ENCODE results near the gene TCF12.
A peak's percentile ranks its signal among the peaks of the same experiment; 100 is the strongest.

TCF12 gene

DNA sequence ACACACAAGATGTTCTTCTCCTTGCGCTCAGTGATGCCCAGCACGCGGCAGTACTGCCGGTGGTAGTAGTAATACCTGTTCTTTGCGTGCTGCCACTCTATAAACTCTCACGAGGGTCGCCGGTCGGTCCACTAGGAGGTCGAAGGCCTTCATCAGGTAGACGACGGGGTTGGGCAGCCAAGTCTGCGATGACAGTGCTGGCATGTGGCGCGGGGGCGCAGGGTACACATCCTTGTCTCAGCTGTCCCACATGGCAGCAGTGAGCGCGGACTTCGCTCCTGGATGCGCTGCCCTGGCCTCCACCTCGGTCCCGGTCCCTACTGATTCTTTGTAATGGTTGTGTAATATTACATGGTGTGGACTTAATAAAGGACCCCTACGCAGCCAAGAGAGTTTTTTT, 407.8 kb downstream of the TCF12 start:
- DNase-seq = no peak

DNA sequence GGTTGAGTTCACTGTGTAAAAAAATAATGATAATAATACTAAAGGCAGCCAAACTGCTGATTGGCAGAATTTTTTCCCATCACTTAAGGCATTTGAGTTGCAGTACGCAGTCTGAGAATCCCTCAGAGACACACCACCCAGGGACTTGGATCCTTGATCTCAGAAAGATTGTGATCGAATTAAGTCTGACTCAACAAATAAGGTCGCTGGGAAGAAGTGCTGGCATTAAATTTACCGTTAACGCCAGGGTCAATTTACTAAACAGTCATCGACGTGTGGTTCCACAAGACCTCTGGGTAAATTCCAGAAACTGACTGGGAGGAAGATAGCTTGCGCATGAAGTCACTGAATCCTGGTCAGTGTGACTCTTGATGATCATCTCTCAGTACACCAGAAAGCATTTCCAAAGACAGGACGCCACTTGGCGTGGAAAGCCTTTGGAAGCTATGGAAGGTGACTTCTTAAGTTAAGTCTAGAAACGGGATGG, 409.6 kb downstream of the TCF12 start:
- no peak for DNase-seq

DNA sequence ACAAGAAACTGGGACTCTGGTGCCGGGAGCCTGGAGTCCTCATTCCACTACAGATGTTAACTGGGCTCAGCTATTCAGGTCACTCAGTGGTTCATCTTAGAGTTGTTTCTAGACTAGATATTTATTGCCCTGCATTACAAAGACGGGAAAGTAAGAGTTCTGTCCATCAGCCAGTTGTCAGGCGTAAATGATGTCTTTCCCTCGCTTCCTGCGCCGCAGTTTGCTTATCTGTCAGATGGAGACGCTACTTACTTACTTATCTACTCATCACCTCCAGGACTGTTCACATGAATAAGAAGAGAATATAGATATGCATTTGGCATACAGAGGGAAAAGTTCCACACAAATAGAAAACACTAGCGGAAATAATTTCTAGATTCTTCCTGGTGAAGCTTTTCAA, 410.0 kb downstream of the TCF12 start:
- DNase-seq = no peak

DNA sequence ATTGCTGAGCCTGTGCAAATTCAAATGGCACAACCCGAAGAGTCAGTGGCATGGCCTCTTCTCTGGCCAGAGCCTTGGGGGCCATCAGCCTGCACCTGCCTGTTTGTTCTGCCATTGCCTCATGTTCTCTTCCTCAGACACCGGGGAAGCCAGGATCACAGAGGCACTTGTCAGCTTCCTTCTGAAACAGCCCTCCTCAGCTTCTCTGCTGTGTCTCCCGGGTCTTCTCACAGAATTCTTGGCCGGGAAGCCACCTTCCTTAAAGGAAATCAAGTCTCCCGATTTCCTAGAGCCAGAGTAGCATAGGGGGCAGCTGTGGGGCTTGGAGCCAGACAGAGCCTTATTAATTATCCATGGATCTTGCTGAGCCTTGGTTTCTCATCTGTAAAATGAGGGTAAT, 410.5 kb downstream of the TCF12 start:
- no peak for DNase-seq

DNA sequence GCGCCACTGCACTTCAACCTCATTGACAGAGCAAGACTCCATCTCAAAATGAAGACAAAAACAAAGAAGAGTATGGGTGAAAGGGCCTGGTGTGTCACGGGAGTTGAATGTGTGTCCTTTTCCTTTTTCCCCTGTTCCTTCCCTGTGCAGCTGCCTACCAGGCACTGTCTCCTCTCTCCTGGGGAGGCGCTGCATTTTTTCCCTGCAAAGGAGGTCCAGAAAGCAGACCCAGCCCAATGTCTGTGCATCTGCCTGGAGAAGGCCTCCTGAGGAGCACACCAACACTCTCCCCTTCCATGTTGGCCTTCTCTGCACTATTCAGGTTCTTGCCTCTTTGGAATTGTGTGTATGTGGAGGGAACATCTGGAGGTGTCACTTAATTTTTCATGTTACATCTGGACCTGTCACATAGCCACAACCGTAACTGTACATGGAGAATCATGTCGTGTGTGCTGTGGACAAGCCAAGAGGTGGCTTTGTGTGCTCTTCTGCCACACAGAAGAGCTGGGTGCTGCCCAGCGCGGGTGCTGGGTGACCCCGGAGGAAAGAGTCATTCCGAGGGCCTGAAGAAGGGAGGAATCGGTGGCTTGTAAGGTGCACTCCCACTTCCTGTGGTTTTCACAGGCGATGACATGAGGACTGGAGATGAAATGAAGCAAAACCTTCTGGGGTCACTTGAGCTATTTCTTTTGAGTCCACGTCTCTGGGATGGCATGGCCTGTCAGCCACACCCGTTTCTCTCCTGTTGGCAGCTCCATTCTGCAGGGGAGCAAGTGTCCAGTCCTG, 411.3 kb downstream of the TCF12 start:
- no peak for DNase-seq

DNA sequence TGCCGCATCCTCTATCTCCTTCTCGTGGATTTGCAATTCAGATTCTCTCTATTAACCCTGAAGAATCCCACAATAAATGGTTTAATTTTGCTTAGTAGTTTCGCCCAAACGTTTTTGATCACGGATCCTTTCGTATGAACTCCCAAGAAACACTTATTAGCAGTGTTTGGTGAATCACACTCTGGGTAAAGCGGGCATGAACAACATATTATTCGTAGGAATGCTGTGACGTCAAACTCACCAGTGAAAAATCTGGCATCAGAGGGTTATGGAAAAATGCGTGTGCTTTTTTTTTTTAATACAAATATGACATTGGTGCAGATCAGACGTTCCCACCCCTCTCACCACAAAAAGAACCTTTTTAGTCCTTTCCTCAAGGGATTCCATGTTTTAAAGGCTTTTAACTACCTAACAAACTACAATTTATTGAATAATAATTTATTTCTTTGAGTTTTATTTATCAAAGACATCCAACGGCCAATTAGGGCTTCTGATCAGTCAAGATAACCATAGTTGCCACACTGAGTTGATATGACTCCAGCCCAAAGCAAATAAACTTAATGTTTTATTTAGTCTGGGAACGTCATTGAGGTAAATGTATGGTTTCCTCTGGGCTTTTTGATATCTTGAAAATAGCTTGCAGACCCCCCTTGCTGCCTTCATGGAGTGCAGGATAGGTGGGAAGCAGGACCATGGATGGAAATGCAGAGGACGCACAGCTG, 412.3 kb downstream of the TCF12 start:
- DNase-seq = no peak

DNA sequence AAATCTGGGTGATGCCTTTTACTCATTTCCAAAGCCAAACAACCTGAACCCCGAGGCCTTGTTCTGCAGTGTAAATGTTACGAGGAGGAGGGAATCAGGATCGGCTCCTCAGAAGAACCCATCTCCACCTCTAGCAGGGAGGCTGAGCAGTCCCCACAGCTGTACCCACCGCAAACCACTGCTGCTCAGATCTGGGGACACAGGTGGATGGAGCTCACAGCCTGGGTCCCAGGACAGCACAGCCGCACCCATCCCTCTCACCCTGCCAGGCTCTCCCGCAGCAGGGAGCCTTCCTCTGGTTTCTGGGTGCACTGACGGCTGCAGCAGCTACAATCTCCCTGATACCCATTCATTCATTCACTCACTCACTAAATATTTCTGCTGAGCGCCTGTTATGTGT, 413.9 kb downstream of the TCF12 start:
- no peak for DNase-seq

DNA sequence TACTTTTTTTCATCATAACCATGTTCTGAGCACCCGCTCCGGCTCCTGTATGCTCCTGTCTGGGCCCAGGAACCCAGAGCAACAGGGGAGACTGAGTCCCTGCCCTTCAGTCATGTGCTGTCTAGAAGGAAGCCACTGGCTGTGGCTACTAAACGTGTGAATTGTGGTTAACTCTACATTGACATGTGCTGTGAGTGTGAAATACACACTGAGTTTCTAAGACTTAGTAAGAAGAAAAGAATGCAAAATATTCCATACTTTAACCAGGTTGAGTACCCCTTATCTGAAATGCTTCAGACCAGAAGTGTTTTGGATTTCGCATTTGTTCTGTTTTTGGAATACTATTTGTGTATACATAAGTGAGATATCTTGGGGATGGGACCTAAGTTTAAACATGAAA, 415.0 kb downstream of the TCF12 start:
- no peak for DNase-seq

DNA sequence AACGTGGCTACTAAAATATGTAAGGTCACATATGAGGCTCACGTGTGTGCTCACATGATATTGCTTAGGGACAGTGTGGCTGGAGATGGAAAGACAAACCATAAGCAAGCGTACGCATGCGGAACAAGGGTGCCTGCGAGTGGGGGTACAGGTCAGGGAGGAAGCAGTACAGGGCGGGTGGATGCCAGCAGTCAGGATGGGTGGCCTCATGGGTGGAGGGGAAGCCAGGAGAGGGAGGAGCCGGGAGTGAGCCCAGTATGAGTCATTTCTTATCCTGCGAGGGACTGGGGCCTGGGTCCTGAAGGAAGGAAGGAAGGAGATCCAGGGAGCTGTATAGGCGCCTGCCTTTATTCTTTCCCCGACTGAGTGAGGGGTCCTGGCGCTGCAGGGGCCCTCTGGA, 415.8 kb downstream of the TCF12 start:
- DNase-seq = no peak

DNA sequence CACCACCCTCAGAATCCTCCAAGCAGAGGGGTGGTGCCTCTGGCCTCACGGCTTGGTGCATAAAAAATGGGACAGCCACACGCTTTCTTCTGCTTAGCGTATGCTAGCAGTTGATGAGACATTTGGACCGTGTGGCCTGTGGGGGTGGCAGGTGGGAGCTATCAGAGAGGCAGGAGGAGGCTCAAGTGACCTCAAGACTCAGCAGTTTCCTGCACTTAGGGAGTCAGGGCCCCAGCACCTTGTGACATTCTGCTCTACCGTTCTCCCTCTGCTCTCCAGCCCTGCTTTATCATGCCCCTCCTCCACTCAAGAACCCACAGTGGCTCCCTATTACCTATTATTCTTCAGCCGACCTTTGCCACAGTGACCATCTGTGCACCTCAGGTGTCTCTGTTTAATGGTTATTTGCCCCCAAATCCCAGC, 416.9 kb downstream of the TCF12 start:
- peak; percentile 90 for DNase-seq

DNA sequence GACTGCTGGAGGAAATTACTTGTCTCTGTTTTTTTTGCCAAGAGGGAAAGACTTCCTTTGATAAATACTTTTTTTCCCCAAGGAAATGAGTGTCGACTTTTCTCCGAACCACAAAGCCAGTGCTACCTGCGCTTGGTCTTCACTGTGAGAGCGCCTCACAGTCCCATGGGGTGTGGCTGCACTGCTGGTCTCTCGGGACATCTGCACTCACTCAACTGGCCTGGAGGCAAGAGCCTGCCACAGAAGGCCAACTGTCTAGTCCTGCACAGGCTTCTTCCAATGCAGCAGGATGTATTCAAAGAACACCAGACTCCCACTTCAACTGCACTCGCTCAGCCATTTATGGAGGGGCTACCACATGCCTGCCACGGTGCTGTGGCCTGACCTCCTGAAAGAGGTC, 417.3 kb downstream of the TCF12 start:
- DNase-seq = peak; percentile 90

DNA sequence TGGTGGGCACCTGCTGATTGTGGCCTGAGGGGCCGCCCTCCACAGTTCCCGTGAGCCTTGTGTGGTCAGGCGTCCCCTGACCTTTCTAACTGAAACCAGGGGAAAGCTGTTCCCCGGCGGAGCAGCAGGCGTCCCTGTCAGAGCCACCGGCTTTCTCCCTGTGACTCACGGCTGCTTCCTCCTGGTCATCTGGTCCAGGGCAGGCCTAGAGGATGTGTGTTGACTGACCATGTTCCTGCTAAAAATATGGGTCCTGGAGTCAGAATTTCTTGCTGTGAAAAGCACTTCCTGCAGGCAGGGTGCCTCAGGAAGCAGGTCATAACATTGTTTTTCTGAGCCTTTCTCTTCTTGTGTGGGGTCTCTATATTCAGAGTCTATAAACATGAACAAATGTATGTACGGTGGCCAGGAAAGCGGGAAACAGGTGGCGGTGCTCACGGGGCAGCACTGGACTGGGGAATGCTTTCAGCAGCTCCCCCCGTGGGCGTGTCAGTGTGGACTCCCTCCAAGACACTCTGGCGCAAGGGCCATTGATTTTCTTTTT, 419.5 kb downstream of the TCF12 start:
- peak; percentile 27 for DNase-seq

DNA sequence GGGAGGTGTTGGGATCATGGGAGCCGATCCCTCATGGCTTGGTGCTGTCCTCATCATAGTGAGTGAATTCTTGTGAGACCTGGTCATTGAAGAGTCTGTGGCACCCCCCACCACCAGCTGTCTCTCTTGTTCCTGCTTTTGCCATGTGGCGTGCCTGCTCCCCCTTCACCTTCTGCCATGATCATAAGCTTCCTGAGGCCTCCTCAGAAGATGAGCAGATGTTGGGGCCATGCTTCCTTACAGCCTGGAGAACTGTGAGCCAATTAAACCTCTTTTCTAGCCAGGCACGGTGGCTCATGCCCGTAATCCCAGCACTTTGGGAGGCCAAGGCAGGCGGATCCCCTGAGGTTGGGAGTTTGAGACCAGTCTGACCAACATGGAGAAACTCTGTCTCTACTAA, 420.9 kb downstream of the TCF12 start:
- no peak for DNase-seq

Measured in NCI-H69 (cell line).